OCI-LY1 (cell line): ENCODE results near the gene PHLPP1.

Experiments used
- H2AFZ ChIP-seq: fragments of 200-600 bp; sonication (generic), shearing (Covaris generic); 2 replicates; pipeline ENCODE4 v1.6.0; 2014; ENCODE audit warnings: antibody characterized with exemption, mild to moderate bottlenecking, low read length
- H3F3A ChIP-seq: fragments of 200-600 bp; sonication (generic), shearing (Covaris generic); 2 replicates; pipeline ENCODE4 v1.6.0; 2014; ENCODE audit warnings: mild to moderate bottlenecking, antibody characterized with exemption, low read length, moderate library complexity; ENCODE audit not compliant: insufficient read depth
- H3K27ac ChIP-seq: fragments of 200-600 bp; sonication (generic); 2 replicates; pipeline ENCODE4 v1.5.1; 2014; ENCODE audit warnings: low read length, mixed run types, mild to moderate bottlenecking, low read depth; ENCODE audit not compliant: poor library complexity, severe bottlenecking
- H3K27me3 ChIP-seq: fragments of 200-600 bp; sonication (generic); 2 replicates; pipeline ENCODE4 v1.6.0; 2014; ENCODE audit warnings: antibody characterized with exemption, mild to moderate bottlenecking, low read length, moderate library complexity; ENCODE audit not compliant: insufficient read depth
- H3K36me3 ChIP-seq: fragments of 200-600 bp; sonication (generic); 2 replicates; pipeline ENCODE4 v1.6.1; 2014; ENCODE audit warnings: mild to moderate bottlenecking, antibody characterized with exemption, low read length, moderate library complexity, mixed read lengths; ENCODE audit not compliant: insufficient read depth
- H3K4me1 ChIP-seq: fragments of 200-600 bp; sonication (generic); 2 replicates; pipeline ENCODE4 v1.5.1; 2014; ENCODE audit warnings: mild to moderate bottlenecking, low read length, moderate library complexity; ENCODE audit not compliant: insufficient read depth, severe bottlenecking
- H3K4me2 ChIP-seq: fragments of 200-600 bp; sonication (generic), shearing (Covaris generic); 2 replicates; pipeline ENCODE4 v1.6.1; 2014; ENCODE audit warnings: low read length
- H3K4me3 ChIP-seq: fragments of 200-600 bp; sonication (generic); 2 replicates; pipeline ENCODE4 v1.5.1; 2014; ENCODE audit warnings: low read length, low read depth, mild to moderate bottlenecking, mixed read lengths; ENCODE audit not compliant: poor library complexity, severe bottlenecking
- H3K79me2 ChIP-seq: fragments of 200-600 bp; shearing (Covaris generic); 2 replicates; pipeline ENCODE4 v1.6.1; 2016; ENCODE audit warnings: mixed run types, low read length, mixed read lengths; ENCODE audit not compliant: insufficient read depth
- H3K9ac ChIP-seq: fragments of 200-600 bp; sonication (generic), shearing (Covaris generic); 2 replicates; pipeline ENCODE4 v1.6.1; 2014; ENCODE audit warnings: mild to moderate bottlenecking, low read length, mixed read lengths
- H3K9me2 ChIP-seq: fragments of 200-600 bp; sonication (generic), shearing (Covaris generic); 2 replicates; pipeline ENCODE4 v1.6.1; 2014; ENCODE audit warnings: low read depth, mild to moderate bottlenecking, low read length, mixed read lengths
- H3K9me3 ChIP-seq: fragments of 200-600 bp; shearing (Covaris generic); 2 replicates; pipeline ENCODE4 v1.6.1; 2014; ENCODE audit warnings: low read length, mixed read lengths
- H4K20me1 ChIP-seq: fragments of 200-600 bp; sonication (generic), shearing (Covaris generic); 2 replicates; pipeline ENCODE4 v1.6.0; 2016; ENCODE audit warnings: mild to moderate bottlenecking, low read length; ENCODE audit not compliant: insufficient read depth
- EZH2 ChIP-seq: fragments of 200-600 bp; sonication (generic), shearing (Covaris generic); IDR thresholded peaks from 2 replicates; pipeline ENCODE4 v1.8.0; 2017; ENCODE audit warnings: borderline replicate concordance, mixed run types, mild to moderate bottlenecking, antibody characterized with exemption, low read length, moderate library complexity, mixed read lengths
- TF ChIP-seq, protein P1 (sequence below): fragments of 200-600 bp; sonication (generic), shearing (Covaris generic); IDR thresholded peaks from 2 replicates; pipeline ENCODE4 v1.5.1; 2017; ENCODE audit warnings: mild to moderate bottlenecking, antibody characterized with exemption, low read length, moderate library complexity, mixed read lengths

Gene PHLPP1

DNA sequence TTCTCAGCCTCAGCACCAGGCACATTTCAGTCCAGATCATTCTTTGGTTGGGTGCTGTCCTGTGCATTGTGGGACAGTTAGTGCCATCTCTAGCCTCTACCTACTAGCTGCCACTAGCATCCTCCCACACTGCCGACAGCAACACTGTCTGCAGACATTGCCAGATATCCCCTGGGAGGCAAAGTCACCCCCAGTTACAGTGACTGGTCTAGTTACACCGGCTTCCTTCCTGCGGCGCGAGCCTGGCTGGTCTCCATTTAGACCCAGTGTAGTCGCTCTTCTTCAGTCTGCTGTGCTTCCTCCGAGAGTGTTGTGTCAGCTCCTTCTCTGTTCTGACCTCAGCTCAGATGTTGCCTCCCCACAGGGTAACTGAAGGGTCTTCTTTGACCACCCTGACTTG lies 283.1 kb downstream of the PHLPP1 start:
- no peak overlapping the region for H2AFZ ChIP-seq
- H3K27me3 ChIP-seq: 0 out of 2 replicates have a peak, but pooled peaks cover 3% of the 10 kb centered on the region
- no peaks in the 10 kb centered on the region for H4K20me1 ChIP-seq
- TF ChIP-seq EZH2: no peak
- TF ChIP-seq, protein P1, sequence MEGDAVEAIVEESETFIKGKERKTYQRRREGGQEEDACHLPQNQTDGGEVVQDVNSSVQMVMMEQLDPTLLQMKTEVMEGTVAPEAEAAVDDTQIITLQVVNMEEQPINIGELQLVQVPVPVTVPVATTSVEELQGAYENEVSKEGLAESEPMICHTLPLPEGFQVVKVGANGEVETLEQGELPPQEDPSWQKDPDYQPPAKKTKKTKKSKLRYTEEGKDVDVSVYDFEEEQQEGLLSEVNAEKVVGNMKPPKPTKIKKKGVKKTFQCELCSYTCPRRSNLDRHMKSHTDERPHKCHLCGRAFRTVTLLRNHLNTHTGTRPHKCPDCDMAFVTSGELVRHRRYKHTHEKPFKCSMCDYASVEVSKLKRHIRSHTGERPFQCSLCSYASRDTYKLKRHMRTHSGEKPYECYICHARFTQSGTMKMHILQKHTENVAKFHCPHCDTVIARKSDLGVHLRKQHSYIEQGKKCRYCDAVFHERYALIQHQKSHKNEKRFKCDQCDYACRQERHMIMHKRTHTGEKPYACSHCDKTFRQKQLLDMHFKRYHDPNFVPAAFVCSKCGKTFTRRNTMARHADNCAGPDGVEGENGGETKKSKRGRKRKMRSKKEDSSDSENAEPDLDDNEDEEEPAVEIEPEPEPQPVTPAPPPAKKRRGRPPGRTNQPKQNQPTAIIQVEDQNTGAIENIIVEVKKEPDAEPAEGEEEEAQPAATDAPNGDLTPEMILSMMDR: no peak
- no peaks in the 10 kb centered on the region for H3K9me3 ChIP-seq
- no peak overlapping the region for H3K4me3 ChIP-seq
- no peaks in the 10 kb centered on the region for H3K4me1 ChIP-seq
- H3K79me2 ChIP-seq: no peaks in the 10 kb centered on the region
- H3K9ac ChIP-seq: no peak overlapping the region
- no peak overlapping the region for H3K4me2 ChIP-seq
- no peaks in the 10 kb centered on the region for H3F3A ChIP-seq
- no peaks in the 10 kb centered on the region for H3K36me3 ChIP-seq
- no peak overlapping the region for H3K27ac ChIP-seq
- H3K9me2 ChIP-seq: no peaks in the 10 kb centered on the region

DNA sequence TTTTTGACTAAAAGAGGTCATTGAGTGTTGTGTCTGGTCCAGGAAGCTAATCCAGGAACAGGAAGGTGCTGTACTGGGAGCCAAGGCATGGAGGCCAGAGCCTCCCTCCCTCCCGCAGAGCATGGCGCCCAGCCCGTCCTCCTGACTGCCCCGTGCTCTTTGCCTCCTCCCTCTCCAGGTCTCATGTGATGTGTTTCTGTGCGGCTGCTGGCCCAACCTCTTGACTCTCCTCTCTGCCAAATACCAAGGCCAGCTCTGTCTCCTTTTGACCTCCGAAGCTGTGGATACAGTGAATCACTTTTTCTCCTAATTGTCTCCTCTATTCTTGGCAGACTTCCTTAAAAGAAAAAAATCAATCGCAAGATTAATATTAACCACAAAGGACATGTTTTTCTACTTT lies 284.1 kb downstream of the PHLPP1 start:
- no peaks in the 10 kb centered on the region for H3K9me3 ChIP-seq
- no peaks in the 10 kb centered on the region for H4K20me1 ChIP-seq
- no peaks in the 10 kb centered on the region for H3F3A ChIP-seq
- no peak for TF ChIP-seq EZH2
- TF ChIP-seq, protein P1: no peak
- H3K36me3 ChIP-seq: no peaks in the 10 kb centered on the region
- H3K27me3 ChIP-seq: 0 out of 2 replicates have a peak, but pooled peaks cover 3% of the 10 kb centered on the region
- no peak overlapping the region for H3K4me3 ChIP-seq
- no peaks in the 10 kb centered on the region for H3K9me2 ChIP-seq
- H3K27ac ChIP-seq: no peak overlapping the region
- no peak overlapping the region for H3K9ac ChIP-seq
- H3K4me2 ChIP-seq: no peak overlapping the region
- H2AFZ ChIP-seq: no peak overlapping the region
- H3K79me2 ChIP-seq: no peaks in the 10 kb centered on the region
- no peaks in the 10 kb centered on the region for H3K4me1 ChIP-seq

DNA sequence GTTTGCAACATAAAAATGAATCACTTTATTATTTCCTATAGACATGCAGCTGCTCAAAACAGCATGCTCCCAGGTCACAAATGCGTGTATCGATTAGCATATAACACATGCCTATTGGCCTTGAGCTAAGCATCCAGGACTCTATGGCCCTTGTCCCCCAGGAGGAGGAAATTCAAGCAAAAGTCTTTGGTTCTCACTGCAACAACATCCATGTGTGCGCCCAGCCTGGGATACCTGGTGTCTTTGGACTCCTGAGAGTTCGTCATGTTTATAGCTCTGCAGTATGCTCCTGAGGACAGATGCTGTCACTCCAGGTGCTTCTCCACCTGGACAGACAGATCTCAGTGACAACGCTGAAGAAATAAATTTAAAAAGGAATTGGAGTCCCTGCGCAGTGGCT lies 284.6 kb downstream of the PHLPP1 start:
- H3K27ac ChIP-seq: no peak overlapping the region
- H3F3A ChIP-seq: no peaks in the 10 kb centered on the region
- H3K9me3 ChIP-seq: no peaks in the 10 kb centered on the region
- 0 out of 2 replicates have a peak, but pooled peaks cover 3% of the 10 kb centered on the region for H3K27me3 ChIP-seq
- no peak overlapping the region for H3K4me2 ChIP-seq
- H3K4me3 ChIP-seq: no peak overlapping the region
- TF ChIP-seq, protein P1: no peak
- no peak for TF ChIP-seq EZH2
- H4K20me1 ChIP-seq: no peaks in the 10 kb centered on the region
- H3K9me2 ChIP-seq: no peaks in the 10 kb centered on the region
- H3K4me1 ChIP-seq: no peaks in the 10 kb centered on the region
- H3K79me2 ChIP-seq: no peaks in the 10 kb centered on the region
- no peak overlapping the region for H2AFZ ChIP-seq
- no peaks in the 10 kb centered on the region for H3K36me3 ChIP-seq
- no peak overlapping the region for H3K9ac ChIP-seq
